Left lung (tissue), 10 donors: ENCODE measurements around the gene OR4E2. TPM values are rescaled to one million over a fixed set of nuclear protein-coding genes. Genes with fewer than 3 reads are reported as not detected.
A peak's percentile ranks its signal among the peaks of the same experiment; 100 is the strongest.
"Not testable (repeated sequence)": the region's sequence is repeated elsewhere in the genome, so short reads cannot be mapped to it uniquely, and the experiment has no call there.

Source experiments
- ATAC-seq: fragments of 200-7000 bp; cut with Tn5 transposase; one replicate; pipeline ENCODE4 v1.9.1; 2020; ENCODE audit warnings: moderate library complexity
- DNase-seq, 4 donors: peaks; one replicate each; pipeline ENCODE4 v3.0.0-alpha.2; 2013 to 2020
- H3K27ac ChIP-seq, 2 donors: fragments of 200-600 bp; sonication (generic) in 1 of 2; one replicate each; pipeline versions ENCODE4 v1.5.0 to v1.8.0; 2020 to 2021
- H3K27me3 ChIP-seq, 2 donors: fragments of 200-600 bp; sonication (generic) in 1 of 2; one replicate each; pipeline versions ENCODE4 v1.5.0 to v1.8.0; 2020 to 2021
- H3K36me3 ChIP-seq, 2 donors: fragments of 200-600 bp; sonication (generic) in 1 of 2; one replicate each; pipeline versions ENCODE4 v1.5.0 to v1.8.0; 2020 to 2021
- H3K4me1 ChIP-seq, 2 donors: fragments of 200-600 bp; one replicate each; pipeline ENCODE4 v1.8.0; 2021
- H3K4me3 ChIP-seq, 2 donors: fragments of 200-600 bp; sonication (generic) in 1 of 2; one replicate each; pipeline versions ENCODE4 v1.5.0 to v1.8.0; 2020 to 2021; ENCODE audit warnings: mild to moderate bottlenecking in 1 of 2
- H3K9me3 ChIP-seq, 2 donors: fragments of 200-600 bp; sonication (generic) in 1 of 2; one replicate each; pipeline versions ENCODE4 v1.5.0 to v1.8.0; 2020 to 2021
- CTCF ChIP-seq, 2 donors: fragments of 200-600 bp; sonication (generic) in 1 of 2; IDR thresholded peaks; one replicate each; pipeline versions ENCODE4 v1.5.0 to v1.8.0; 2021; ENCODE audit warnings: antibody characterized with exemption in 2 of 2
- intact Hi-C, 2 donors: fragments of 100-400 bp; cut with DNase I; formaldehyde crosslinking; loops; one replicate each; pipeline versions ENCODE4 v1.11.2 to v1.14.2; 2022
- polyA plus RNA-seq, 6 donors: library from polyadenylated mRNA; unstranded; fragments of 120-200 nt; gene quantifications; one replicate each; pipeline ENCODE4 v1.2.1, GENCODE V29; 2013; ENCODE audit not compliant: insufficient read length in 6 of 6
- total RNA-seq, 2 donors: library from RNA; stranded (reverse); fragmentation: NEBNext Ultra II Directional; extraction: Animal tissue kit (Norgen Biotek cat#: 25700); gene quantifications; one replicate each; pipeline ENCODE4 v1.2.1, GENCODE V29; 2021
- donor health status: DM: no; HTN: yes; CAD: no.
- donor health status: DM: no; HTN: no; CAD: no.

Gene OR4E2
- total and polyA plus RNA-seq, 8 donors = 0.07 to 0.08 TPM; not detected in 6

- no peaks in the 10 kb centered on the region for H3K4me1 ChIP-seq
- no peak for DNase-seq
- H3K27me3 ChIP-seq = no peaks in the 10 kb centered on the region
- no peak for TF ChIP-seq CTCF (IDR thresholded peaks at IDR 0.05)
- no peak overlapping the region for H3K4me3 ChIP-seq
- H3K27ac ChIP-seq = no peak overlapping the region
- peak; percentile 65 for ATAC-seq
- H3K9me3 ChIP-seq = no peaks in the 10 kb centered on the region
- intact Hi-C loops = no loop called here
- no peaks in the 10 kb centered on the region for H3K36me3 ChIP-seq
Observed at GRCh38 chr14:21626491-21627230, 27.0 kb upstream of the OR4E2 start.

- H3K4me1 ChIP-seq, H3K36me3 ChIP-seq, H3K27me3 ChIP-seq, intact Hi-C loops, ATAC-seq, H3K4me3 ChIP-seq, DNase-seq, H3K9me3 ChIP-seq, H3K27ac ChIP-seq: not testable (repeated sequence)
Observed at GRCh38 chr14:21630503-21630902, 23.1 kb upstream of the OR4E2 start.

- intact Hi-C loops = no loop called here
- H3K27me3 ChIP-seq = no peaks in the 10 kb centered on the region
- no peaks in the 10 kb centered on the region for H3K9me3 ChIP-seq
- H3K36me3 ChIP-seq = no peaks in the 10 kb centered on the region
- TF ChIP-seq CTCF (IDR thresholded peaks at IDR 0.05) = no peak
- H3K4me1 ChIP-seq = no peaks in the 10 kb centered on the region
- no peak overlapping the region for H3K4me3 ChIP-seq
- H3K27ac ChIP-seq = no peak overlapping the region
- no peak for ATAC-seq
- DNase-seq = peak in 1 of 4 donors; percentile 7
Observed at GRCh38 chr14:21631084-21631483, 22.6 kb upstream of the OR4E2 start.

- H3K4me3 ChIP-seq = no peak within 1 kb of the TSS
- H3K4me1 ChIP-seq = no peaks in the 10 kb centered on the region
- no peaks in the 10 kb centered on the region for H3K36me3 ChIP-seq
- no peak within 1 kb of the TSS for H3K27ac ChIP-seq
- H3K9me3 ChIP-seq = no peaks in the 10 kb centered on the region
- H3K27me3 ChIP-seq = no peaks in the 10 kb centered on the region
- intact Hi-C loops = no loop called here
- TF ChIP-seq CTCF (IDR thresholded peaks at IDR 0.05) = no peak
- ATAC-seq (no peak), DNase-seq (no peak)
Observed at GRCh38 chr14:21634840-21635239, 18.8 kb upstream of the OR4E2 start, which contains the start of gene OR10G2. Gene OR10G2 (minus strand): TSS chr14:21634940. CDS start chr14:21634842, 98 bp downstream.

GRCh38 chr14:21642683-21643082 lies 11.0 kb upstream of the OR4E2 start:
- no peaks in the 10 kb centered on the region for H3K4me1 ChIP-seq
- H3K9me3 ChIP-seq = no peaks in the 10 kb centered on the region
- no peak for ATAC-seq
- no peak overlapping the region for H3K27ac ChIP-seq
- no peak for TF ChIP-seq CTCF (IDR thresholded peaks at IDR 0.05)
- no peak overlapping the region for H3K4me3 ChIP-seq
- intact Hi-C loops = no loop called here
- H3K27me3 ChIP-seq = no peaks in the 10 kb centered on the region
- no peak for DNase-seq
- H3K36me3 ChIP-seq = no peaks in the 10 kb centered on the region

- intact Hi-C loops = no loop called here
- Histone ChIP-seq H3K27me3 (no peaks in the 10 kb centered on the region), H3K9me3 (no peaks in the 10 kb centered on the region), H3K4me3 (no peak overlapping the region), H3K4me1 (no peaks in the 10 kb centered on the region), H3K36me3 (no peaks in the 10 kb centered on the region), H3K27ac (no peak overlapping the region)
- no peak for ATAC-seq
- no peak for TF ChIP-seq CTCF (IDR thresholded peaks at IDR 0.05)
- DNase-seq = no peak
Observed at GRCh38 chr14:21643407-21643806, 10.2 kb upstream of the OR4E2 start.
